ENCODE results near the gene AP3D1. TPM values are rescaled to one million over a fixed set of nuclear protein-coding genes. Genes with fewer than 3 reads are reported as not detected.

Gene AP3D1
- total and polyA plus RNA-seq, 9 of the 15 experiments (the other 6 are each of a cell fraction or from before 2014, with no cell fraction given): 1.2 to 86.1 (median 35.9) TPM

DNA sequence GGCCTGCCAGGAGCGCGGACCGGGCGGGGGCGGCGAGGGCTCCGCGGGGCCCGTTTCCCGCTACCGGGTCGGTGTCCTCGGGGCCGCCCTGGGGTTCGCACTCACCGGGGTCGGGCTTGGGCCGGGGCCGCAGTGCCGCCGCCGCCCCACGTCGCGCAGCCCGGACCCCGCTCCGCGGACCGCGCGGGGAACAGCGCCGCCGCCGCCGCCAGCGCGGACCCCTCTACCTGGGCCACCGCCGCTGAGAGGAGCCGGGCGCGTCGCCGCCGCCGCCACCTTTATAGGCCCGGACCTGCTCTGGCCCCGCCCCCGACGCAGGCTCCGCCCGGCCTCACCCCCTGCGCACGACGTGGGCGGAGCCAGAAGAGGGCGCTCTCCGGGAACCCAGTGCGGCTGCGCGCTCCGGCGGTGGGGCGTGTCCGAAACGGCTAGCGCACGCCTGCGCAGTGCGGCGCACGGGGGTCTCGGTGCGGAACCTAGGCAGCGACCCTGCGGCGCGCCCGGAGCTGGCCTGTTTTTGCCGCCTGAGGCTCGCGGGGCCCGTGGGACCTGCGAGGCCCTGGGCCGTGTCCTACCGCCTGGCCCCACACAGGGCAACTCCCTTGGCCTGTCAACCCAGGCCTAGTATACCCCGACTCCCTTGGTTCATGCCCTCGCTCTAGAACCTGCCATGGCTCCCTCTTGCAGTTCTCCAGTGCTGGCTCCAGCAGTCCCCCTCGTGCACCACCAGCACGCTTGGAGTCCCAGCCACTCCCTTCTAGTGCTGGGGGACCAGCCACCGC is 100.2 kb downstream of the AP3D1 start, which contains the start of gene MKNK2 (continued):
- TF ChIP-seq RREB1 (CRISPR knock-in tag; IDR thresholded peaks at IDR 0.05) (no peak), NONO (IDR thresholded peaks at IDR 0.05; ENCODE audit: low read depth in 2 of 2, low read length in 1 of 2) (peak; percentile 95 to 99; a peak in 3 of 4 replicates), PHF8 (IDR thresholded peaks at IDR 0.05; ENCODE audit: borderline replicate concordance, low read length) (peak; percentile 80; the same call in 1 of the 2 replicates), ARID1B (IDR thresholded peaks at IDR 0.05) (no peak), ZNF764 (CRISPR knock-in tag; IDR thresholded peaks at IDR 0.05; ENCODE audit: low read depth) (no peak), EP300 (IDR thresholded peaks at IDR 0.05; ENCODE audit: low read length) (no peak), RBM39 (optimal IDR thresholded peaks at IDR 0.05; ENCODE audit: low read depth, low read length) (no peak), E4F1 (CRISPR knock-in tag; IDR thresholded peaks at IDR 0.05; ENCODE audit: borderline replicate concordance) (no peak; the same call in 1 of the 2 replicates), ZNF785 (CRISPR knock-in tag; IDR thresholded peaks at IDR 0.05) (no peak), DACH1 (IDR thresholded peaks at IDR 0.05; ENCODE audit: partially characterized antibody) (no peak), HOXB6 (CRISPR knock-in tag; IDR thresholded peaks at IDR 0.05; ENCODE audit: borderline replicate concordance) (no peak), ZBTB49 (CRISPR knock-in tag; IDR thresholded peaks at IDR 0.05; ENCODE audit: borderline replicate concordance) (no peak), KDM2B (CRISPR knock-in tag; IDR thresholded peaks at IDR 0.05) (no peak), DMBX1 (CRISPR knock-in tag; IDR thresholded peaks at IDR 0.05; ENCODE audit: borderline replicate concordance) (peak; percentile 58)
- TF ChIP-seq, protein P1, sequence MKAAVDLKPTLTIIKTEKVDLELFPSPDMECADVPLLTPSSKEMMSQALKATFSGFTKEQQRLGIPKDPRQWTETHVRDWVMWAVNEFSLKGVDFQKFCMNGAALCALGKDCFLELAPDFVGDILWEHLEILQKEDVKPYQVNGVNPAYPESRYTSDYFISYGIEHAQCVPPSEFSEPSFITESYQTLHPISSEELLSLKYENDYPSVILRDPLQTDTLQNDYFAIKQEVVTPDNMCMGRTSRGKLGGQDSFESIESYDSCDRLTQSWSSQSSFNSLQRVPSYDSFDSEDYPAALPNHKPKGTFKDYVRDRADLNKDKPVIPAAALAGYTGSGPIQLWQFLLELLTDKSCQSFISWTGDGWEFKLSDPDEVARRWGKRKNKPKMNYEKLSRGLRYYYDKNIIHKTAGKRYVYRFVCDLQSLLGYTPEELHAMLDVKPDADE (conservative IDR thresholded peaks at IDR 0.05; ENCODE audit: control insufficient read depth, low read depth, low read length): peak; percentile 93
